AG20443 (cell line): Measurements from ENCODE around the gene SPINK13.
"Not testable (repeated sequence)": the region's sequence is repeated elsewhere in the genome, so short reads cannot be mapped to it uniquely, and the experiment has no call there.

ENCODE experiments used
- DNase-seq: peaks from one replicate; pipeline ENCODE4 v3.0.0; 2012; ENCODE audit warnings: low spot score, mixed read lengths

SPINK13 gene

DNA sequence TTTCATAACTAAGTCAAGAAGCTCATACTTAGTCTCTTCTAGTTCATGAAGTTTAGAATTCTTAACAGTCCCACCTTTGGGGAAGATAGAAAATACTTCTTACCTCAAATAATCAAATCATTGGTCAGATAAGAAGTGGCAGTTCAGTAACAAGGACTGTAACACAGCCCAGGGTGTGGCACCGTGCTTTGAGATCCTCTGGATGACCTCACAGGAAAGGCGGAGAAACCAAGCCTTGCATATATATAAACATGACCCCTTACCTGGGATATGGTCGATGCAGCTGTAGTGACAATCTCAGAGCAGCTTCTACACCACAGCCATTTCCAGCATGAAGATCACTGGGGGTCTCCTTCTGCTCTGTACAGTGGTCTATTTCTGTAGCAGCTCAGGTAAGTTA lies 43.6 kb downstream of the SPINK13 start, which contains the start of gene SPINK7:
SPINK7 (plus strand) TSS at position 271 of the 400 bp plus-strand sequence; CDS start at position 332, 61 bp downstream.
- DNase-seq = no peak

- DNase-seq = no peak
Observed at GRCh38 chr5:148314187-148314586, 45.6 kb downstream of the SPINK13 start.

- DNase-seq = no peak
Observed at GRCh38 chr5:148314731-148315130, 46.1 kb downstream of the SPINK13 start.

- not testable (repeated sequence) for DNase-seq
Observed at GRCh38 chr5:148320011-148320963, 51.7 kb downstream of the SPINK13 start.

GRCh38 chr5:148333262-148333849 lies 64.8 kb downstream of the SPINK13 start:
- no peak for DNase-seq

DNA sequence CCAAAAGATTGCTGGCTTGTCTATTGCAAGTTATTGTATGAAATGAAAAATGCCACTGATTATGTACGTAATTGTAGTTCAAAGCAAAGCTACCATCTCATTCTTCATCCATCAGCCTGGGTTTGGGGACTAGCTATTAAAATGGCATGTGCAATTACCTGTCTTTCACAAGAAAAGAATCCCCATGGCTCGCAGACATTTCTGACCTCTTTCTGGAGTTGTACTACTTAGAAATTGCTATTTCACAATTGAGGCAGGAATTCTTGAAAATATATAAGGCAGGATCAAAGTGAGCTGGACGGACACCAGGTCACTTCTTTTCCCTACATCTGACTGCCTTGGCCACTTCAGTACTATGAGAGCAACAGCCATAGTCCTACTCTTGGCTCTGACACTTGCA lies 66.7 kb downstream of the SPINK13 start, which contains the start of gene SPINK9:
SPINK9 (plus strand) TSS at position 301 of the 400 bp plus-strand sequence; CDS start at position 356, 55 bp downstream.
- no peak for DNase-seq
